ENCODE measurements around the gene GSTO1.

GRCh38 chr10:104259456-104259855, 4.8 kb downstream of the GSTO1 start:
- TF ChIP-seq CTCF (IDR thresholded peaks at IDR 0.05; ENCODE audit: low read depth, low read length, missing input control) (no peak), TAF1 (conservative IDR thresholded peaks at IDR 0.05) (no peak), GABPA (IDR thresholded peaks at IDR 0.05 in 1 of 2, conservative IDR thresholded peaks at IDR 0.05 in 1 of 2) (no peak), MAX (IDR thresholded peaks at IDR 0.05) (no peak), RAD21 (IDR thresholded peaks at IDR 0.05) (no peak), YY1 (IDR thresholded peaks at IDR 0.05) (no peak), FOXA1 (IDR thresholded peaks at IDR 0.05) (no peak)
- TF ChIP-seq, protein P1, sequence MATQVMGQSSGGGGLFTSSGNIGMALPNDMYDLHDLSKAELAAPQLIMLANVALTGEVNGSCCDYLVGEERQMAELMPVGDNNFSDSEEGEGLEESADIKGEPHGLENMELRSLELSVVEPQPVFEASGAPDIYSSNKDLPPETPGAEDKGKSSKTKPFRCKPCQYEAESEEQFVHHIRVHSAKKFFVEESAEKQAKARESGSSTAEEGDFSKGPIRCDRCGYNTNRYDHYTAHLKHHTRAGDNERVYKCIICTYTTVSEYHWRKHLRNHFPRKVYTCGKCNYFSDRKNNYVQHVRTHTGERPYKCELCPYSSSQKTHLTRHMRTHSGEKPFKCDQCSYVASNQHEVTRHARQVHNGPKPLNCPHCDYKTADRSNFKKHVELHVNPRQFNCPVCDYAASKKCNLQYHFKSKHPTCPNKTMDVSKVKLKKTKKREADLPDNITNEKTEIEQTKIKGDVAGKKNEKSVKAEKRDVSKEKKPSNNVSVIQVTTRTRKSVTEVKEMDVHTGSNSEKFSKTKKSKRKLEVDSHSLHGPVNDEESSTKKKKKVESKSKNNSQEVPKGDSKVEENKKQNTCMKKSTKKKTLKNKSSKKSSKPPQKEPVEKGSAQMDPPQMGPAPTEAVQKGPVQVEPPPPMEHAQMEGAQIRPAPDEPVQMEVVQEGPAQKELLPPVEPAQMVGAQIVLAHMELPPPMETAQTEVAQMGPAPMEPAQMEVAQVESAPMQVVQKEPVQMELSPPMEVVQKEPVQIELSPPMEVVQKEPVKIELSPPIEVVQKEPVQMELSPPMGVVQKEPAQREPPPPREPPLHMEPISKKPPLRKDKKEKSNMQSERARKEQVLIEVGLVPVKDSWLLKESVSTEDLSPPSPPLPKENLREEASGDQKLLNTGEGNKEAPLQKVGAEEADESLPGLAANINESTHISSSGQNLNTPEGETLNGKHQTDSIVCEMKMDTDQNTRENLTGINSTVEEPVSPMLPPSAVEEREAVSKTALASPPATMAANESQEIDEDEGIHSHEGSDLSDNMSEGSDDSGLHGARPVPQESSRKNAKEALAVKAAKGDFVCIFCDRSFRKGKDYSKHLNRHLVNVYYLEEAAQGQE (IDR thresholded peaks at IDR 0.05): no peak
